Prostate gland (tissue), 2 donors: Measurements from ENCODE around the gene FAF1. TPM values are rescaled to one million over a fixed set of nuclear protein-coding genes. Genes with fewer than 3 reads are reported as not detected.

ENCODE experiments used
- DNase-seq: peaks from one replicate; pipeline ENCODE4 v3.0.0-alpha.2; 2019; ENCODE audit warnings: low spot score
- H3K27ac ChIP-seq, 2 donors: fragments of 200-600 bp; sonication (generic); 2 replicates each; pipeline ENCODE4 v1.5.1; 2017 to 2019
- H3K27me3 ChIP-seq: fragments of 200-600 bp; sonication (generic); replicated peaks from 2 replicates; pipeline ENCODE4 v1.5.1; 2019; ENCODE audit not compliant: insufficient read depth
- H3K36me3 ChIP-seq, 2 donors: fragments of 200-600 bp; sonication (generic); 1 replicate in 1 of 2; 2 replicates in 1 of 2; pipeline versions ENCODE4 v1.5.1 to v1.8.1; 2017 to 2019
- H3K4me1 ChIP-seq: fragments of 200-600 bp; sonication (generic); replicated peaks from 2 replicates; pipeline ENCODE4 v1.5.1; 2019
- H3K4me3 ChIP-seq, 2 donors: fragments of 200-600 bp; sonication (generic); 2 replicates each; pipeline ENCODE4 v1.5.1; 2017 to 2019
- H3K9me3 ChIP-seq: fragments of 200-600 bp; sonication (generic); 2 replicates; pipeline ENCODE4 v1.5.1; 2017
- CTCF ChIP-seq, 4 experiments: fragments of 200-600 bp in 2 of 4; fragments of 450-650 bp in 2 of 4; sonication (generic) in 2 of 4; IDR thresholded peaks; 1 replicate in 3 of 4; 2 replicates in 1 of 4; pipeline ENCODE4 v1.5.1; 2016 to 2019; ENCODE audit warnings: antibody characterized with exemption in 4 of 4, mild to moderate bottlenecking in 2 of 4, moderate library complexity in 2 of 4
- POLR2A ChIP-seq: fragments of 450-650 bp; IDR thresholded peaks from one replicate; pipeline ENCODE4 v1.6.1; 2016; ENCODE audit warnings: antibody characterized with exemption, mild to moderate bottlenecking
- POLR2AphosphoS5 ChIP-seq: sonication (generic); formaldehyde crosslinking; IDR thresholded peaks from one replicate; pipeline ENCODE4 v1.6.1; 2017; ENCODE audit warnings: antibody characterized with exemption
- WGBS: methylation state at CpG from one replicate; pipeline ENCODE4 v1.1.5; 2018; 5-methylcytosine and 5-hydroxymethylcytosine counted together
- intact Hi-C: fragments of 100-400 bp; cut with DNase I; formaldehyde crosslinking; loops from one replicate; pipeline ENCODE4 v1.14.2; 2022
- total RNA-seq, 2 donors: library from RNA; depleted of rRNA; stranded (reverse); fragments of >200 nt; gene quantifications; one replicate each; pipeline ENCODE4 v1.1.0, GENCODE V29; 2016

FAF1 gene
- total RNA-seq, 2 donors from 2014 or later: 40.4 to 41.5 TPM

DNA sequence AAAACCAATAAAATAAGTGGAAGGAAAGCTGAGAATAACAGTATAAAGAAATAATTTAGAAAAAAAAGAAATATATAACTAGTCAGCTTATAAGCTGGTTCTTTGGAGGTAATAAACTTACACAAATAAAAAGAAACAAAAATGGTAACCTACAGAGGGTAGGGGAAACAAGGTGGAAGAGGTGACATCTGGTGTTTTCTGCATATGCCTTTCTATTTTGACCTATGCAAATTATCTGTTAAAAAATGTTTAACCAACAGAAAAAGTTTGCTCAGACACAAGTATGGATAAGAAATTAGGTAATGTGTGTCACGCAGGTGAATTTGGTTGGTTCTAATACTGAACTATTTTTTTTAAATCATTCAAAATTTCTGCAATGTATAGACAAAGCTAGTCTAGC, 483.3 kb downstream of the FAF1 start:
- H3K36me3 ChIP-seq: no peaks in the 10 kb centered on the region
- WGBS: 53% methylated on average over 1 of the region's 1 CpG
- no peaks in the 10 kb centered on the region for H3K27me3 ChIP-seq
- TF ChIP-seq CTCF (IDR thresholded peaks at IDR 0.05) (no peak), POLR2A (no peak), POLR2AphosphoS5 (no peak)
- H3K4me3 ChIP-seq: no peak overlapping the region
- no peaks in the 10 kb centered on the region for H3K4me1 ChIP-seq
- intact Hi-C loops: no loop called here
- no peak for DNase-seq
- no peaks in the 10 kb centered on the region for H3K9me3 ChIP-seq
- no peak overlapping the region for H3K27ac ChIP-seq

DNA sequence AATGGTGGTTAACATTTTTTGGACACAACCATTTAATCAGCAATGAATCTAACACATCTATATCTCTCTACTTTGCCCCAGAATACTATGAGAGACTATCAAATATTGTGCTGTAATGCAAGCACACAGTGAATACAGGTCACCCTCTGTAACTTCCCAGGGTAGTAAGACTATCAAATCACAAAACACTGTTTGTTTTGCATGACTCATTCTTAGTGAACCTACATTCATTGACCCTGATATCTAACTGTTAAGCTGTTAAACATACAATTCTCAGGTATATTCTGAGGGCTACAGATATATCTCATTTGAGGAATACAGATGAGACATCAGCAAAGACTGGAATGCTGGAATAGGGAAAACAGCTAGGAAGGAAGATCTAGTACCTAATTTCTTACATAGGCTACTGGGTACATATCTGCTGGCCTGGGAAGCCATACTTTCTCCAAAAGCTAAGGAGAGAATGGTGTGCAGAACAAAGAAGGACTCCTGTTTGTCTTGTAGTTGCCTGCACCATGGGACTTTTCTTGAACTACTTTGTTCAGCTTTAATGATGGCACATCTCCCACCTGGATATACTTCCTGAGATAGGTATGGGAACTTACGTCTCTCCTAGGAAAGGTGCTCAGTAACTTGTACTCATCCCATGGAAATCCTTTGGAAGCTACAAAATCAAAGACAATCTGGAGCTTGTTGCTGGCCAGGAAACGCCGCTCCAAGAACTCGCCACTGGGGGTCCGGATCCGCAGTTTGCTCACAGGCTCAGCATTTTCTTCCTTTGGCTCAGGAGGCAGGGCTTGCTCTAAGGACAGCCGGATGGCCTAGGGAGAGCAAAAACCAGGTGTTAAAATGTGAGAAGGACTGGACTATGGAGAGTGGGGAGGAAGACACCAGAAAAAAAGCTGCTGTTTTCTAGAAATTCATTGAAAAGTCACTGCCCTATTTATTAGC, 484.9 kb downstream of the FAF1 start:
- H3K4me3 ChIP-seq: no peak overlapping the region
- 90% methylated on average over 7 of the region's 7 CpGs for WGBS
- H3K27ac ChIP-seq: no peak overlapping the region
- intact Hi-C loops: no loop called here
- no peaks in the 10 kb centered on the region for H3K27me3 ChIP-seq
- H3K36me3 ChIP-seq: no peaks in the 10 kb centered on the region
- no peaks in the 10 kb centered on the region for H3K4me1 ChIP-seq
- no peak for DNase-seq
- H3K9me3 ChIP-seq: no peaks in the 10 kb centered on the region
- TF ChIP-seq POLR2AphosphoS5 (no peak), POLR2A (no peak), CTCF (IDR thresholded peaks at IDR 0.05) (no peak)

- H3K27me3 ChIP-seq: no peaks in the 10 kb centered on the region
- intact Hi-C loops: no loop called here
- no peak overlapping the region for H3K4me3 ChIP-seq
- H3K9me3 ChIP-seq: no peaks in the 10 kb centered on the region
- no peak overlapping the region for H3K27ac ChIP-seq
- TF ChIP-seq CTCF (IDR thresholded peaks at IDR 0.05): no peak
- TF ChIP-seq POLR2AphosphoS5: no peak
- no peak for TF ChIP-seq POLR2A
- no peaks in the 10 kb centered on the region for H3K4me1 ChIP-seq
- H3K36me3 ChIP-seq: no peaks in the 10 kb centered on the region
- no peak for DNase-seq
Observed at GRCh38 chr1:50473513-50473912, 486.6 kb downstream of the FAF1 start.

GRCh38 chr1:50471967-50472366, 488.1 kb downstream of the FAF1 start:
- no peaks in the 10 kb centered on the region for H3K27me3 ChIP-seq
- H3K4me3 ChIP-seq: no peak overlapping the region
- WGBS: 74% methylated on average over 3 of the region's 3 CpGs
- no peaks in the 10 kb centered on the region for H3K9me3 ChIP-seq
- H3K27ac ChIP-seq: no peak overlapping the region
- DNase-seq: no peak
- intact Hi-C loops: no loop called here
- TF ChIP-seq POLR2A: no peak
- no peak for TF ChIP-seq POLR2AphosphoS5
- no peak for TF ChIP-seq CTCF (IDR thresholded peaks at IDR 0.05)
- H3K4me1 ChIP-seq: no peaks in the 10 kb centered on the region
- H3K36me3 ChIP-seq: no peaks in the 10 kb centered on the region

GRCh38 chr1:50462964-50463363, 497.1 kb downstream of the FAF1 start:
- intact Hi-C loops: no loop called here
- WGBS: 85% methylated on average over 2 of the region's 2 CpGs
- Histone ChIP-seq H3K4me1 (no peaks in the 10 kb centered on the region), H3K9me3 (no peaks in the 10 kb centered on the region), H3K36me3 (no peaks in the 10 kb centered on the region), H3K27me3 (no peaks in the 10 kb centered on the region), H3K27ac (no peak overlapping the region), H3K4me3 (no peak overlapping the region)
- no peak for TF ChIP-seq POLR2AphosphoS5
- TF ChIP-seq POLR2A: no peak
- no peak for TF ChIP-seq CTCF (IDR thresholded peaks at IDR 0.05)
- DNase-seq: no peak
